H9 (cell line): ENCODE measurements around the gene TBXAS1. TPM values are rescaled to one million over a fixed set of nuclear protein-coding genes. Genes with fewer than 3 reads are reported as not detected.

Experiments used
- DNase-seq: peaks from one replicate; pipeline ENCODE4 v3.0.0-alpha.2; 2017
- H2AFZ ChIP-seq: one replicate; pipeline ENCODE4 v1.6.1; 2013; ENCODE audit warnings: mild to moderate bottlenecking, low read length, control low read depth, moderate library complexity
- H2AK5ac ChIP-seq: 2 replicates; pipeline ENCODE4 v1.6.1; 2013; ENCODE audit warnings: low read length, control low read depth, mixed read lengths; ENCODE audit not compliant: insufficient read length
- H2BK120ac ChIP-seq: one replicate; pipeline ENCODE4 v1.6.1; 2013; ENCODE audit warnings: low read depth, mild to moderate bottlenecking, low read length, control low read depth, inconsistent platforms; ENCODE audit not compliant: poor library complexity, severe bottlenecking
- H2BK12ac ChIP-seq: 2 replicates; pipeline ENCODE4 v1.6.1; 2013; ENCODE audit warnings: low read length, control low read depth, mixed read lengths, low read depth; ENCODE audit not compliant: insufficient read length
- H2BK15ac ChIP-seq: 2 replicates; pipeline ENCODE4 v1.6.1; 2013; ENCODE audit warnings: low read depth, low read length, control low read depth
- H2BK20ac ChIP-seq: one replicate; pipeline ENCODE4 v1.6.1; 2013; ENCODE audit warnings: low read depth, mild to moderate bottlenecking, low read length, control low read depth, inconsistent platforms; ENCODE audit not compliant: poor library complexity, severe bottlenecking
- H2BK5ac ChIP-seq: 2 replicates; pipeline ENCODE4 v1.6.1; 2013; ENCODE audit warnings: low read length, control low read depth, mixed read lengths; ENCODE audit not compliant: insufficient read length
- H3K14ac ChIP-seq: 2 replicates; pipeline ENCODE4 v1.6.1; 2013; ENCODE audit warnings: low read length, control low read depth; ENCODE audit not compliant: insufficient read depth
- H3K18ac ChIP-seq: 2 replicates; pipeline ENCODE4 v1.6.1; 2013; ENCODE audit warnings: low read depth, mild to moderate bottlenecking, mixed read lengths, low read length, control low read depth; ENCODE audit not compliant: insufficient read length
- H3K23ac ChIP-seq: 2 replicates; pipeline ENCODE4 v1.6.1; 2013; ENCODE audit warnings: low read length, control low read depth, mixed read lengths, low read depth; ENCODE audit not compliant: insufficient read length
- H3K23me2 ChIP-seq: 2 replicates; pipeline ENCODE4 v1.6.1; 2013; ENCODE audit warnings: low read depth, mild to moderate bottlenecking, mixed read lengths, low read length, control low read depth; ENCODE audit not compliant: insufficient read length, poor library complexity, severe bottlenecking
- H3K27ac ChIP-seq: 2 replicates; pipeline ENCODE4 v1.5.1; 2013; ENCODE audit warnings: low read length, control low read depth, mixed read lengths, low read depth; ENCODE audit not compliant: insufficient read length
- H3K27me3 ChIP-seq: 2 replicates; pipeline ENCODE4 v1.6.1; 2013; ENCODE audit warnings: low read length, control low read depth, inconsistent platforms; ENCODE audit not compliant: insufficient read depth
- H3K4ac ChIP-seq: 2 replicates; pipeline ENCODE4 v1.6.1; 2013; ENCODE audit warnings: low read depth, mild to moderate bottlenecking, control low read depth, inconsistent platforms, low read length, moderate library complexity
- H3K4me1 ChIP-seq: 2 replicates; pipeline ENCODE4 v1.6.1; 2013; ENCODE audit warnings: low read length, control low read depth, inconsistent platforms; ENCODE audit not compliant: insufficient read depth
- H3K4me2 ChIP-seq: 2 replicates; pipeline ENCODE4 v1.6.1; 2013; ENCODE audit warnings: low read length, control low read depth, mixed read lengths; ENCODE audit not compliant: insufficient read length, insufficient read depth
- H3K56ac ChIP-seq: 2 replicates; pipeline ENCODE4 v1.6.1; 2013; ENCODE audit warnings: low read depth, mild to moderate bottlenecking, mixed read lengths, low read length, control low read depth; ENCODE audit not compliant: insufficient read length
- H3K79me1 ChIP-seq: 2 replicates; pipeline ENCODE4 v1.6.1; 2013; ENCODE audit warnings: low read depth, mild to moderate bottlenecking, moderate library complexity, low read length, control low read depth, inconsistent platforms; ENCODE audit not compliant: insufficient read depth, poor library complexity, severe bottlenecking
- H3K79me2 ChIP-seq: 2 replicates; pipeline ENCODE4 v1.6.1; 2013; ENCODE audit warnings: low read length, control low read depth, inconsistent platforms; ENCODE audit not compliant: insufficient read depth
- H3K9ac ChIP-seq: 2 replicates; pipeline ENCODE4 v1.6.1; 2013; ENCODE audit warnings: low read length, control low read depth, mixed read lengths; ENCODE audit not compliant: insufficient read length; ENCODE audit errors: extremely low read depth
- H3K9me3 ChIP-seq: one replicate; pipeline ENCODE4 v1.6.1; 2013; ENCODE audit warnings: low read depth, low read length, inconsistent platforms; ENCODE audit not compliant: control insufficient read depth
- H3T11ph ChIP-seq: one replicate; pipeline ENCODE4 v1.6.1; 2013; ENCODE audit warnings: mild to moderate bottlenecking, low read length, control low read depth, inconsistent platforms
- H4K20me1 ChIP-seq: one replicate; pipeline ENCODE4 v1.6.1; 2013; ENCODE audit not compliant: control insufficient read depth, insufficient read length, insufficient read depth
- H4K5ac ChIP-seq: 2 replicates; pipeline ENCODE4 v1.6.1; 2013; ENCODE audit warnings: low read depth, mild to moderate bottlenecking, mixed read lengths, low read length, control low read depth; ENCODE audit not compliant: insufficient read length
- H4K8ac ChIP-seq: replicated peaks from 2 replicates; pipeline ENCODE4 v1.6.1; 2013; ENCODE audit warnings: low read length, control low read depth, mixed read lengths, low read depth; ENCODE audit not compliant: insufficient read length
- H4K91ac ChIP-seq: 2 replicates; pipeline ENCODE4 v1.6.1; 2013; ENCODE audit warnings: low read depth, mild to moderate bottlenecking, moderate library complexity, mixed read lengths, low read length, control low read depth; ENCODE audit not compliant: insufficient read length
- H3K27ac Mint-ChIP-seq, 3 experiments: 2 replicates in 2 of 3; 3 replicates in 1 of 3; pipeline ENCODE4 v1.8.0; 2020 to 2021; ENCODE audit warnings: mixed read lengths in 3 of 3, mild to moderate bottlenecking in 1 of 3, moderate library complexity in 1 of 3
- H3K27me3 Mint-ChIP-seq: 2 replicates; pipeline ENCODE4 v1.8.0; 2021; ENCODE audit warnings: low read depth, mild to moderate bottlenecking, moderate library complexity, mixed read lengths
- H3K36me3 Mint-ChIP-seq, 3 experiments: 2 replicates in 2 of 3; 3 replicates in 1 of 3; pipeline ENCODE4 v1.8.0; 2020 to 2021; ENCODE audit warnings: low read depth in 3 of 3, mixed read lengths in 3 of 3; ENCODE audit not compliant: insufficient read depth in 1 of 3
- H3K4me1 Mint-ChIP-seq, 2 experiments: 2 replicates each; pipeline ENCODE4 v1.8.0; 2020; ENCODE audit warnings: mixed read lengths in 2 of 2
- H3K4me3 Mint-ChIP-seq, 2 experiments: 2 replicates in 1 of 2; 3 replicates in 1 of 2; pipeline ENCODE4 v1.8.0; 2020 to 2021; ENCODE audit warnings: mild to moderate bottlenecking in 2 of 2, mixed read lengths in 2 of 2, moderate library complexity in 1 of 2
- H3K9me3 Mint-ChIP-seq, 2 experiments: 2 replicates in 1 of 2; 3 replicates in 1 of 2; pipeline ENCODE4 v1.8.0; 2020; ENCODE audit warnings: mild to moderate bottlenecking in 2 of 2, mixed read lengths in 2 of 2, moderate library complexity in 1 of 2
- CTCF ChIP-seq: fragments of 200-600 bp; sonication (generic); conservative IDR thresholded peaks from 3 replicates; pipeline ENCODE4 v1.8.0; 2021; ENCODE audit warnings: antibody characterized with exemption, mild to moderate bottlenecking
- WGBS: extraction: QIAGEN DNeasy Blood & Tissue Kit; methylation state at CpG from one replicate; pipeline ENCODE4 v1.1.7; 2013; ENCODE audit warnings: missing lambda C conversion rate, low lambda C conversion rate, mixed read lengths; ENCODE audit not compliant: insufficient read length; ENCODE audit errors: extremely low coverage; 5-methylcytosine and 5-hydroxymethylcytosine counted together
- total RNA-seq: library from RNA; stranded (reverse); gene quantifications from 2 replicates; pipeline ENCODE4 v1.2.1, GENCODE V29; 2021

The TBXAS1 gene
- total RNA-seq, 1 experiment from 2014 or later, result 0.39 TPM

- H3K4me2 ChIP-seq, result no peak overlapping the region
- no peak overlapping the region for H3K4me3 Mint-ChIP-seq
- H3K9me3 Mint-ChIP-seq, result no peaks in the 10 kb centered on the region; a peak in 1 of 5 replicates
Measured at GRCh38 chr7:140059273-140060242, 230.5 kb downstream of the TBXAS1 start.

More at GRCh38 chr7:140059273-140060242, 230.5 kb downstream of the TBXAS1 start:
- H3K56ac ChIP-seq, result no peak overlapping the region
- no peak overlapping the region for H4K5ac ChIP-seq
- H3K9me3 ChIP-seq, result no peaks in the 10 kb centered on the region
- H2BK5ac ChIP-seq, result no peak overlapping the region
- H2BK120ac ChIP-seq, result no peak overlapping the region
- H3K4ac ChIP-seq, result no peak overlapping the region
- H3K23ac ChIP-seq, result no peak overlapping the region
- Mint-ChIP-seq H3K4me1 (peaks cover 5 to 12% of the 10 kb centered on the region in 2 experiments; a peak in 3 of 4 replicates), H3K36me3 (peaks cover 0 to 3% (median 0%) of the 10 kb centered on the region in 3 experiments; a peak in 3 of 7 replicates), H3K27me3 (peaks cover 34% of the 10 kb centered on the region), H3K27ac (peak overlapping the region in 1 of 3 experiments; percentile 1; a peak in 1 of 7 replicates)
- no peak overlapping the region for H4K91ac ChIP-seq
- H3K27me3 ChIP-seq, result peaks cover 5% of the 10 kb centered on the region; the same call in 1 of the 2 replicates
- H3K14ac ChIP-seq, result no peak overlapping the region
- no peak for DNase-seq
- H2BK15ac ChIP-seq, result no peak overlapping the region
- H3K4me1 ChIP-seq, result no peaks in the 10 kb centered on the region
- H3K18ac ChIP-seq, result no peak overlapping the region
- no peak overlapping the region for H2BK12ac ChIP-seq
- H3K23me2 ChIP-seq, result peaks cover 5% of the 10 kb centered on the region
- no CpG with 5 or more reads among the region's 12 CpGs for WGBS
- H3K9ac ChIP-seq, result no peak overlapping the region
- H4K20me1 ChIP-seq, result no peaks in the 10 kb centered on the region
- H3K79me2 ChIP-seq, result no peaks in the 10 kb centered on the region; the same call in 1 of the 2 replicates
- no peak overlapping the region for H3T11ph ChIP-seq
- no peak overlapping the region for H2BK20ac ChIP-seq
- no peaks in the 10 kb centered on the region for H3K79me1 ChIP-seq
- TF ChIP-seq CTCF, result no peak
- H2AK5ac ChIP-seq, result no peak overlapping the region
- H4K8ac ChIP-seq, result no peak overlapping the region
- H2AFZ ChIP-seq, result no peak overlapping the region
- no peak overlapping the region for H3K27ac ChIP-seq
